HEK293 (cell line): ENCODE results near the gene MRPL45.

Experiments used
- EGR2 ChIP-seq: fragments of 450-650 bp; formaldehyde crosslinking; IDR thresholded peaks from 2 replicates; pipeline ENCODE4 v1.5.1; 2016; ENCODE audit warnings: low read depth, missing biosample characterization, missing genetic modification characterization
- ELK4 ChIP-seq: IDR thresholded peaks from 2 replicates; pipeline ENCODE4 v1.6.1; 2011; ENCODE audit warnings: mild to moderate bottlenecking, low read depth, low read length, borderline replicate concordance
- HIC1 ChIP-seq: fragments of 450-650 bp; formaldehyde crosslinking; IDR thresholded peaks from 2 replicates; pipeline ENCODE4 v1.5.1; 2016; ENCODE audit warnings: missing biosample characterization, missing genetic modification characterization
- PBX3 ChIP-seq: sonication (generic); formaldehyde crosslinking; IDR thresholded peaks from 2 replicates; pipeline ENCODE4 v1.8.1; 2022; ENCODE audit warnings: mild to moderate bottlenecking, moderate library complexity, missing genetic modification reagents
- PRDM1 ChIP-seq: fragments of 450-650 bp; formaldehyde crosslinking; IDR thresholded peaks from 2 replicates; pipeline ENCODE4; 2016; ENCODE audit warnings: missing biosample characterization, missing genetic modification characterization
- REPIN1 ChIP-seq: fragments of 450-650 bp; formaldehyde crosslinking; IDR thresholded peaks from 2 replicates; pipeline ENCODE4 v1.5.1; 2017; ENCODE audit warnings: missing biosample characterization, missing genetic modification characterization, low read depth
- SP2 ChIP-seq: fragments of 450-650 bp; formaldehyde crosslinking; IDR thresholded peaks from 2 replicates; pipeline ENCODE4 v1.5.1; 2016; ENCODE audit warnings: missing biosample characterization, missing genetic modification characterization
- ZBTB21 ChIP-seq: fragments of 450-650 bp; formaldehyde crosslinking; IDR thresholded peaks from 2 replicates; pipeline ENCODE4 v1.5.1; 2017; ENCODE audit warnings: missing biosample characterization, missing genetic modification characterization
- ZFP37 ChIP-seq: fragments of 450-650 bp; formaldehyde crosslinking; IDR thresholded peaks from 2 replicates; pipeline ENCODE4 v1.5.1; 2016; ENCODE audit warnings: missing biosample characterization, missing genetic modification characterization
- ZIC2 ChIP-seq: fragments of 450-650 bp; formaldehyde crosslinking; IDR thresholded peaks from 2 replicates; pipeline ENCODE4 v1.5.1; 2016; ENCODE audit warnings: missing biosample characterization, missing genetic modification characterization
- ZNF10 ChIP-seq: fragments of 450-650 bp; formaldehyde crosslinking; IDR thresholded peaks from 2 replicates; pipeline ENCODE4 v1.5.1; 2017; ENCODE audit warnings: missing biosample characterization, missing genetic modification characterization
- ZNF155 ChIP-seq: fragments of 450-650 bp; formaldehyde crosslinking; IDR thresholded peaks from 2 replicates; pipeline ENCODE4 v1.5.1; 2016; ENCODE audit warnings: missing biosample characterization, missing genetic modification characterization
- ZNF16 ChIP-seq: fragments of 450-650 bp; formaldehyde crosslinking; IDR thresholded peaks from 2 replicates; pipeline ENCODE4 v1.5.1; 2016; ENCODE audit warnings: low read depth, missing biosample characterization, missing genetic modification characterization
- ZNF18 ChIP-seq: fragments of 450-650 bp; formaldehyde crosslinking; IDR thresholded peaks from 2 replicates; pipeline ENCODE4 v1.5.1; 2016; ENCODE audit warnings: missing biosample characterization, missing genetic modification characterization
- ZNF239 ChIP-seq: fragments of 450-650 bp; formaldehyde crosslinking; IDR thresholded peaks from 2 replicates; pipeline ENCODE4 v1.5.1; 2016; ENCODE audit warnings: missing biosample characterization, missing genetic modification characterization
- ZNF274 ChIP-seq, 2 experiments: fragments of 200-500 bp in 1 of 2; fragments of 450-650 bp in 1 of 2; sonication (Bioruptor generic) in 1 of 2; formaldehyde crosslinking in 1 of 2; IDR thresholded peaks; 2 replicates each; pipeline versions ENCODE4 v1.5.1 to v1.6.1; 2014 to 2016; ENCODE audit warnings: borderline replicate concordance in 1 of 2, inconsistent platforms in 1 of 2, low read length in 1 of 2, missing biosample characterization in 1 of 2, missing genetic modification characterization in 1 of 2
- ZNF311 ChIP-seq: fragments of 450-650 bp; formaldehyde crosslinking; IDR thresholded peaks from 2 replicates; pipeline ENCODE4 v1.5.1; 2017; ENCODE audit warnings: missing biosample characterization, missing genetic modification characterization, borderline replicate concordance
- ZNF362 ChIP-seq: fragments of 450-650 bp; formaldehyde crosslinking; IDR thresholded peaks from 2 replicates; pipeline ENCODE4 v1.5.1; 2016; ENCODE audit warnings: missing biosample characterization, missing genetic modification characterization
- ZNF394 ChIP-seq: fragments of 450-650 bp; formaldehyde crosslinking; IDR thresholded peaks from 2 replicates; pipeline ENCODE4 v1.5.1; 2016; ENCODE audit warnings: missing biosample characterization, missing genetic modification characterization, mild to moderate bottlenecking, moderate library complexity, borderline replicate concordance
- ZNF404 ChIP-seq: fragments of 450-650 bp; formaldehyde crosslinking; IDR thresholded peaks from 2 replicates; pipeline ENCODE4 v1.5.1; 2017; ENCODE audit warnings: missing biosample characterization, missing genetic modification characterization
- ZNF433 ChIP-seq: fragments of 450-650 bp; formaldehyde crosslinking; IDR thresholded peaks from 2 replicates; pipeline ENCODE4 v1.5.1; 2016; ENCODE audit warnings: missing biosample characterization, missing genetic modification characterization, low read depth
- ZNF544 ChIP-seq: fragments of 450-650 bp; formaldehyde crosslinking; IDR thresholded peaks from 2 replicates; pipeline ENCODE4 v1.5.0; 2017; ENCODE audit warnings: missing biosample characterization, missing genetic modification characterization
- ZNF558 ChIP-seq: fragments of 450-650 bp; formaldehyde crosslinking; IDR thresholded peaks from 2 replicates; pipeline ENCODE4 v1.5.1; 2016; ENCODE audit warnings: missing biosample characterization, missing genetic modification characterization
- ZNF596 ChIP-seq: fragments of 450-650 bp; IDR thresholded peaks from 2 replicates; pipeline ENCODE4 v1.5.0; 2018; ENCODE audit warnings: missing biosample characterization, mild to moderate bottlenecking, missing genetic modification characterization, moderate library complexity
- ZNF639 ChIP-seq: fragments of 450-650 bp; formaldehyde crosslinking; IDR thresholded peaks from 2 replicates; pipeline ENCODE4 v1.5.1; 2016; ENCODE audit warnings: missing biosample characterization, missing genetic modification characterization
- ZNF654 ChIP-seq: fragments of 450-650 bp; formaldehyde crosslinking; IDR thresholded peaks from 2 replicates; pipeline ENCODE4 v1.5.1; 2016; ENCODE audit warnings: low read depth, missing biosample characterization, missing genetic modification characterization
- ZNF660 ChIP-seq: fragments of 450-650 bp; IDR thresholded peaks from 2 replicates; pipeline ENCODE4 v1.5.1; 2018; ENCODE audit warnings: missing biosample characterization, mild to moderate bottlenecking, missing genetic modification characterization
- ZNF785 ChIP-seq: fragments of 450-650 bp; formaldehyde crosslinking; IDR thresholded peaks from 2 replicates; pipeline ENCODE4 v1.5.1; 2016; ENCODE audit warnings: missing biosample characterization, missing genetic modification characterization
- ZSCAN18 ChIP-seq: fragments of 450-650 bp; formaldehyde crosslinking; IDR thresholded peaks from 2 replicates; pipeline ENCODE4 v1.5.1; 2016; ENCODE audit warnings: missing biosample characterization, missing genetic modification characterization
- ZSCAN23 ChIP-seq: fragments of 450-650 bp; formaldehyde crosslinking; IDR thresholded peaks from 2 replicates; pipeline ENCODE4 v1.5.1; 2016; ENCODE audit warnings: missing biosample characterization, missing genetic modification characterization

The MRPL45 gene

GRCh38 chr17:38351412-38352222, 54.6 kb downstream of the MRPL45 start, which contains the start of gene SOCS7 (continued):
- TF ChIP-seq ZNF639 (tag by site-specific recombination) (no peak), ZNF274 (IDR thresholded peaks at IDR 0.05; ENCODE audit: low read length) (no peak), ZNF274 (tag by site-specific recombination; IDR thresholded peaks at IDR 0.05; ENCODE audit: borderline replicate concordance) (no peak), EGR2 (tag by site-specific recombination) (no peak), ZNF544 (tag by site-specific recombination) (no peak), ZNF16 (no peak), ZNF785 (no peak), SP2 (peak; percentile 78), ZNF10 (tag by site-specific recombination) (no peak), ZSCAN18 (tag by site-specific recombination) (no peak), ZSCAN23 (tag by site-specific recombination) (no peak), ZFP37 (tag by site-specific recombination) (no peak), ZNF18 (tag by site-specific recombination) (no peak), PBX3 (no peak), ZBTB21 (tag by site-specific recombination) (no peak), ELK4 (no peak), ZNF362 (tag by site-specific recombination) (no peak), ZIC2 (tag by site-specific recombination) (no peak), ZNF239 (tag by site-specific recombination) (no peak), ZNF558 (no peak), ZNF654 (no peak), ZNF660 (tag by site-specific recombination) (peak; percentile 66; the same call in 1 of the 2 replicates), HIC1 (tag by site-specific recombination) (no peak), ZNF311 (no peak), ZNF155 (tag by site-specific recombination) (no peak), ZNF433 (tag by site-specific recombination) (no peak), REPIN1 (no peak), ZNF596 (tag by site-specific recombination) (no peak), ZNF404 (no peak), PRDM1 (tag by site-specific recombination) (no peak), ZNF394 (tag by site-specific recombination) (no peak)
